ENCODE data around the gene PDIA5. TPM values are rescaled to one million over a fixed set of nuclear protein-coding genes. Genes with fewer than 3 reads are reported as not detected.

PDIA5 gene
- total RNA-seq, 1 experiment from 2014 or later, result 41.5 TPM

DNA sequence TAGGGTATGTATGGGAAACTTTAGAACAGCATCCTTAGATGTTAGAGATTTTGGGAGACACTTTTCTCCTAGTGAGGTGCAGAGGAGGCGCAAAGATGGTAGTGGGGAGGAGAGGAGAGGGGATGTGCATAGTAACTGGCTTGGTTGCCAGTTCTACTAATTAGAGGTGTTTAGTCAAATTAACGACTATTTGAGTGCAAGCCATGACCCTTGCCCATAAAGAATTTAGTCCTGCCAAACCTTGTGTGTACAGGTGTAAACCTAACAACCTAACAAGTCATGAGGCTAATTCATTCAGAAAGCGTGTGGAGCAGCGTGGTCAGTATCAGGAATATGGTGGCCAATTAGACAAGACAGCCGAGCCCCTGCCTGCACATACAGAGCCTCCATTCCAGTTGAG lies 72.7 kb downstream of the PDIA5 start:
- H3K27me3 Mint-ChIP-seq (ENCODE audit: low read depth), result no peaks in the 10 kb centered on the region
- no peak overlapping the region for H3K4me3 Mint-ChIP-seq
- no peak for ATAC-seq
- no peak overlapping the region for H3K27ac Mint-ChIP-seq
- POLR2A ChIA-PET, result no interaction called here
- H3K36me3 Mint-ChIP-seq, result peaks cover 18% of the 10 kb centered on the region
- DNase-seq (ENCODE audit: low spot score), result no peak
- TF ChIP-seq FOXK1 (CRISPR knock-in tag; IDR thresholded peaks at IDR 0.05), result no peak
- TF ChIP-seq, protein P1, sequence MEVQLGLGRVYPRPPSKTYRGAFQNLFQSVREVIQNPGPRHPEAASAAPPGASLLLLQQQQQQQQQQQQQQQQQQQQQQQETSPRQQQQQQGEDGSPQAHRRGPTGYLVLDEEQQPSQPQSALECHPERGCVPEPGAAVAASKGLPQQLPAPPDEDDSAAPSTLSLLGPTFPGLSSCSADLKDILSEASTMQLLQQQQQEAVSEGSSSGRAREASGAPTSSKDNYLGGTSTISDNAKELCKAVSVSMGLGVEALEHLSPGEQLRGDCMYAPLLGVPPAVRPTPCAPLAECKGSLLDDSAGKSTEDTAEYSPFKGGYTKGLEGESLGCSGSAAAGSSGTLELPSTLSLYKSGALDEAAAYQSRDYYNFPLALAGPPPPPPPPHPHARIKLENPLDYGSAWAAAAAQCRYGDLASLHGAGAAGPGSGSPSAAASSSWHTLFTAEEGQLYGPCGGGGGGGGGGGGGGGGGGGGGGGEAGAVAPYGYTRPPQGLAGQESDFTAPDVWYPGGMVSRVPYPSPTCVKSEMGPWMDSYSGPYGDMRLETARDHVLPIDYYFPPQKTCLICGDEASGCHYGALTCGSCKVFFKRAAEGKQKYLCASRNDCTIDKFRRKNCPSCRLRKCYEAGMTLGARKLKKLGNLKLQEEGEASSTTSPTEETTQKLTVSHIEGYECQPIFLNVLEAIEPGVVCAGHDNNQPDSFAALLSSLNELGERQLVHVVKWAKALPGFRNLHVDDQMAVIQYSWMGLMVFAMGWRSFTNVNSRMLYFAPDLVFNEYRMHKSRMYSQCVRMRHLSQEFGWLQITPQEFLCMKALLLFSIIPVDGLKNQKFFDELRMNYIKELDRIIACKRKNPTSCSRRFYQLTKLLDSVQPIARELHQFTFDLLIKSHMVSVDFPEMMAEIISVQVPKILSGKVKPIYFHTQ (CRISPR knock-in tag; IDR thresholded peaks at IDR 0.05), result no peak
- no peak for TF ChIP-seq SMAD4 (CRISPR knock-in tag; IDR thresholded peaks at IDR 0.05)
- peaks cover 28% of the 10 kb centered on the region for H3K4me1 Mint-ChIP-seq
- CTCF ChIA-PET, result interaction anchor here (0.9 kb wide), 1 partner anchor 10 kb away, joined by 4 read pairs; no protein-coding TSS in a partner anchor
- H3K9me3 Mint-ChIP-seq, result no peaks in the 10 kb centered on the region

DNA sequence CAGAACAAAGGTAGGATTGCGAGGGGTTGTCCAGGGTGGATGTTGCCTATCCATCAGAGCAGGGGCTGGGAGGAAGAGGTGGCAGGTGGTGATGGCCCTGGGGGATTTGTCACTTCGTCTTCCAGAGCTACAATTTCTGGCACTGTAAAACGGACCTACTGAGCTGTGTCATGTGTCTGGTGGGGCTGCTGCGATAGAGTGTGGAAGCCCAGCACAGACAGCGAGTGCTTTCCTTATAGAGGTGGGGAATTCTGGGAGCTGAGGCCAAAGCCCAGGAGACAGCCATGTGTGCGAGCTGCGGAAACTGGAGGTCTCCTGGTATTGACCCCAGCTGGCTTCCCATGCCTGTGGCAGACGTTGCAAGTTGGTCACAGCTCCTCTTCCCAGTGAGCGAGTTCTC lies 73.7 kb downstream of the PDIA5 start:
- no peak for DNase-seq (ENCODE audit: low spot score)
- no peak for ATAC-seq
- POLR2A ChIA-PET, result no interaction called here
- Mint-ChIP-seq H3K9me3 (no peaks in the 10 kb centered on the region), H3K4me1 (peaks cover 28% of the 10 kb centered on the region), H3K36me3 (peaks cover 28% of the 10 kb centered on the region), H3K27ac (no peak overlapping the region), H3K27me3 (ENCODE audit: low read depth) (no peaks in the 10 kb centered on the region), H3K4me3 (no peak overlapping the region)
- CTCF ChIA-PET, result interaction anchor here (1.5 kb wide), 1 partner anchor 14 kb away, joined by 4 read pairs; no protein-coding TSS in a partner anchor
- no peak for TF ChIP-seq CREB1 (CRISPR knock-in tag; IDR thresholded peaks at IDR 0.05)
- TF ChIP-seq, protein P2, sequence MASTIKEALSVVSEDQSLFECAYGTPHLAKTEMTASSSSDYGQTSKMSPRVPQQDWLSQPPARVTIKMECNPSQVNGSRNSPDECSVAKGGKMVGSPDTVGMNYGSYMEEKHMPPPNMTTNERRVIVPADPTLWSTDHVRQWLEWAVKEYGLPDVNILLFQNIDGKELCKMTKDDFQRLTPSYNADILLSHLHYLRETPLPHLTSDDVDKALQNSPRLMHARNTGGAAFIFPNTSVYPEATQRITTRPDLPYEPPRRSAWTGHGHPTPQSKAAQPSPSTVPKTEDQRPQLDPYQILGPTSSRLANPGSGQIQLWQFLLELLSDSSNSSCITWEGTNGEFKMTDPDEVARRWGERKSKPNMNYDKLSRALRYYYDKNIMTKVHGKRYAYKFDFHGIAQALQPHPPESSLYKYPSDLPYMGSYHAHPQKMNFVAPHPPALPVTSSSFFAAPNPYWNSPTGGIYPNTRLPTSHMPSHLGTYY (CRISPR knock-in tag; IDR thresholded peaks at IDR 0.05), result no peak
- TF ChIP-seq AFF4 (CRISPR knock-in tag; IDR thresholded peaks at IDR 0.05; ENCODE audit: borderline replicate concordance), result no peak
- TF ChIP-seq JUN (CRISPR knock-in tag; IDR thresholded peaks at IDR 0.05), result no peak
- TF ChIP-seq MXD4 (CRISPR knock-in tag; IDR thresholded peaks at IDR 0.05; ENCODE audit: borderline replicate concordance), result no peak
- TF ChIP-seq FOXP1 (CRISPR knock-in tag; IDR thresholded peaks at IDR 0.05; ENCODE audit: borderline replicate concordance), result no peak
- no peak for TF ChIP-seq ZBTB21 (CRISPR knock-in tag; IDR thresholded peaks at IDR 0.05; ENCODE audit: borderline replicate concordance)
- TF ChIP-seq SMAD4 (CRISPR knock-in tag; IDR thresholded peaks at IDR 0.05), result no peak
- no peak for TF ChIP-seq ZNF317 (CRISPR knock-in tag; IDR thresholded peaks at IDR 0.05; ENCODE audit: borderline replicate concordance, low read depth)
- TF ChIP-seq, protein P1 (CRISPR knock-in tag; IDR thresholded peaks at IDR 0.05), result no peak
- TF ChIP-seq, protein P3, sequence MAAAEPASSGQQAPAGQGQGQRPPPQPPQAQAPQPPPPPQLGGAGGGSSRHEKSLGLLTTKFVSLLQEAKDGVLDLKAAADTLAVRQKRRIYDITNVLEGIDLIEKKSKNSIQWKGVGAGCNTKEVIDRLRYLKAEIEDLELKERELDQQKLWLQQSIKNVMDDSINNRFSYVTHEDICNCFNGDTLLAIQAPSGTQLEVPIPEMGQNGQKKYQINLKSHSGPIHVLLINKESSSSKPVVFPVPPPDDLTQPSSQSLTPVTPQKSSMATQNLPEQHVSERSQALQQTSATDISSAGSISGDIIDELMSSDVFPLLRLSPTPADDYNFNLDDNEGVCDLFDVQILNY (CRISPR knock-in tag; IDR thresholded peaks at IDR 0.05), result no peak
- TF ChIP-seq, protein P4, sequence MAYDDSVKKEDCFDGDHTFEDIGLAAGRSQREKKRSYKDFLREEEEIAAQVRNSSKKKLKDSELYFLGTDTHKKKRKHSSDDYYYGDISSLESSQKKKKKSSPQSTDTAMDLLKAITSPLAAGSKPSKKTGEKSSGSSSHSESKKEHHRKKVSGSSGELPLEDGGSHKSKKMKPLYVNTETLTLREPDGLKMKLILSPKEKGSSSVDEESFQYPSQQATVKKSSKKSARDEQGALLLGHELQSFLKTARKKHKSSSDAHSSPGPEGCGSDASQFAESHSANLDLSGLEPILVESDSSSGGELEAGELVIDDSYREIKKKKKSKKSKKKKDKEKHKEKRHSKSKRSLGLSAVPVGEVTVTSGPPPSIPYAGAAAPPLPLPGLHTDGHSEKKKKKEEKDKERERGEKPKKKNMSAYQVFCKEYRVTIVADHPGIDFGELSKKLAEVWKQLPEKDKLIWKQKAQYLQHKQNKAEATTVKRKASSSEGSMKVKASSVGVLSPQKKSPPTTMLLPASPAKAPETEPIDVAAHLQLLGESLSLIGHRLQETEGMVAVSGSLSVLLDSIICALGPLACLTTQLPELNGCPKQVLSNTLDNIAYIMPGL (CRISPR knock-in tag; IDR thresholded peaks at IDR 0.05), result no peak
- no peak for TF ChIP-seq JAZF1 (CRISPR knock-in tag; IDR thresholded peaks at IDR 0.05)
- TF ChIP-seq CREM (CRISPR knock-in tag; IDR thresholded peaks at IDR 0.05), result no peak
- TF ChIP-seq, protein P5, sequence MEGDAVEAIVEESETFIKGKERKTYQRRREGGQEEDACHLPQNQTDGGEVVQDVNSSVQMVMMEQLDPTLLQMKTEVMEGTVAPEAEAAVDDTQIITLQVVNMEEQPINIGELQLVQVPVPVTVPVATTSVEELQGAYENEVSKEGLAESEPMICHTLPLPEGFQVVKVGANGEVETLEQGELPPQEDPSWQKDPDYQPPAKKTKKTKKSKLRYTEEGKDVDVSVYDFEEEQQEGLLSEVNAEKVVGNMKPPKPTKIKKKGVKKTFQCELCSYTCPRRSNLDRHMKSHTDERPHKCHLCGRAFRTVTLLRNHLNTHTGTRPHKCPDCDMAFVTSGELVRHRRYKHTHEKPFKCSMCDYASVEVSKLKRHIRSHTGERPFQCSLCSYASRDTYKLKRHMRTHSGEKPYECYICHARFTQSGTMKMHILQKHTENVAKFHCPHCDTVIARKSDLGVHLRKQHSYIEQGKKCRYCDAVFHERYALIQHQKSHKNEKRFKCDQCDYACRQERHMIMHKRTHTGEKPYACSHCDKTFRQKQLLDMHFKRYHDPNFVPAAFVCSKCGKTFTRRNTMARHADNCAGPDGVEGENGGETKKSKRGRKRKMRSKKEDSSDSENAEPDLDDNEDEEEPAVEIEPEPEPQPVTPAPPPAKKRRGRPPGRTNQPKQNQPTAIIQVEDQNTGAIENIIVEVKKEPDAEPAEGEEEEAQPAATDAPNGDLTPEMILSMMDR (IDR thresholded peaks at IDR 0.05), result no peak
- TF ChIP-seq NFATC4 (CRISPR knock-in tag; IDR thresholded peaks at IDR 0.05), result no peak
- TF ChIP-seq, protein P6, sequence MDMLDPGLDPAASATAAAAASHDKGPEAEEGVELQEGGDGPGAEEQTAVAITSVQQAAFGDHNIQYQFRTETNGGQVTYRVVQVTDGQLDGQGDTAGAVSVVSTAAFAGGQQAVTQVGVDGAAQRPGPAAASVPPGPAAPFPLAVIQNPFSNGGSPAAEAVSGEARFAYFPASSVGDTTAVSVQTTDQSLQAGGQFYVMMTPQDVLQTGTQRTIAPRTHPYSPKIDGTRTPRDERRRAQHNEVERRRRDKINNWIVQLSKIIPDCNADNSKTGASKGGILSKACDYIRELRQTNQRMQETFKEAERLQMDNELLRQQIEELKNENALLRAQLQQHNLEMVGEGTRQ (CRISPR knock-in tag; IDR thresholded peaks at IDR 0.05), result no peak

Data from WTC11 (cell line).